Measurements from ENCODE around the gene SIRT4. TPM values are rescaled to one million over a fixed set of nuclear protein-coding genes. Genes with fewer than 3 reads are reported as not detected.

SIRT4 gene
- total and polyA plus RNA-seq, 2 of the 8 experiments (the other 6 are each of a cell fraction or from before 2014, with no cell fraction given): 3.8 to 4.1 TPM

DNA sequence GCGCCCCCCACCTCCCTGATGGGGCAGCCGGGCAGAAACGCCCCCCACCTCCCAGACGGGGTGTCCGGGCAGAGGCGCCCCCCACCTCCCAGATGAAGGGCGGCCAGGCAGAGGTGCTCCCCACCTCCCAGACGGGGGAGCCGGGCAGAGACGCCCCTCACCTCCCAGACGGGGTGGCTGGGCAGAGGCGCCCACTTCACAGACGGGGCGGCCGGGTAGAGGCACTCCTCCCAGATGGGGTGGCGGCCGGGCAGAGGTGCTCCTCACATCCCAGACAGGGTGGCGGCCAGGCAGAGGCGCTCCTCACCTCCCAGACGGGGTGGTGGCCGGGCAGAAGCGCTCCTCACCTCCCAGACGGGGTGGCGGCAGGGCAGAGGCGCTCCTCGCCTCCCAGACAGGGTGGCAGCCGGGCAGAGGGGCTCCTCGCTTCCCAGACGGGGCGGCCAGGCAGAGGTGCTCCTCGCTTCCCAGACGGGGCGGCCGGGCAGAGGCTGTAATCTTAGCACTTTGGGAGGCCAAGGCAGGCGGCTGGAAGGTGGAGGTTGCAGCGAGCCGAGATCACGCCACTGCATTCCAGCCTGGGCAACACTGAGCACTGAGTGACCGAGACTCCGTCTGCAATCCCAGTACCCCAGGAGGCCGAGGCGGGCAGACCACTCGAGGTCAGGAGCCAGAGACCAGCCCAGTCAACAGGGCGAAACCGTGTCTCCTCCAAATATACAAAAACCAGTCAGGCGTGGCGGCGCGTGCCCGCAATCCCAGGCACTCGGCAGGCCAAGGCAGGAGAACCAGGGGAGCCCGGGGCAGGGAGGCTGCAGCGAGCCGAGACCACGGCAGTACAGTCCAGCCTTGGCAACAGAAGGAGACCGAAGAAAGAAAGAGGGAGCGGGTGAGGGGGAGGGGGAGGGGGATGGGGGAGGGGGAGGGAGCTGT, 23.7 kb upstream of the SIRT4 start:
- Histone ChIP-seq H3K36me3 (ENCODE audit: control insufficient read depth in 2 of 4, insufficient read depth in 4 of 4, low read length in 3 of 4) (no peaks in the 10 kb centered on the region), H3K9me3 (ENCODE audit: insufficient read depth in 2 of 2, low read depth in 1 of 2, low read length in 1 of 2) (peaks cover 8 to 13% of the 10 kb centered on the region in 2 experiments; a peak in 3 of 4 replicates), H3K23me2 (ENCODE audit: low read depth, low read length) (no peaks in the 10 kb centered on the region; the same call in 1 of the 2 replicates), H4K20me1 (replicated peaks in 1 of 2; ENCODE audit: control insufficient read depth in 1 of 2, insufficient read depth in 2 of 2, low read length in 2 of 2) (no peaks in the 10 kb centered on the region), H3K79me1 (ENCODE audit: low read depth, low read length) (no peaks in the 10 kb centered on the region), H2AK5ac (ENCODE audit: low read depth, low read length) (no peak overlapping the region), H3K9ac (replicated peaks in 1 of 4; ENCODE audit: extremely low read depth in 1 of 4, low read depth in 3 of 4, low read length in 3 of 4) (no peak overlapping the region), H3K4me1 (replicated peaks in 1 of 4; ENCODE audit: control insufficient read depth in 3 of 4, insufficient read depth in 4 of 4, low read length in 3 of 4) (peaks cover 0 to 2% (median 0%) of the 10 kb centered on the region in 4 experiments; a peak in 1 of 7 replicates), H3K23ac (ENCODE audit: insufficient read length) (no peak overlapping the region), H2BK15ac (ENCODE audit: low read length) (no peak overlapping the region), H3K27me3 (replicated peaks in 1 of 4; ENCODE audit: control insufficient read depth in 3 of 4, extremely low read depth in 1 of 4, insufficient read depth in 3 of 4, low read length in 3 of 4) (no peaks in the 10 kb centered on the region), H2AFZ (ENCODE audit: low read length) (no peak overlapping the region), H2BK12ac (ENCODE audit: low read depth, low read length) (no peak overlapping the region), H4K8ac (ENCODE audit: extremely low read depth, insufficient read depth, low read length) (no peak overlapping the region), H3K56ac (replicated peaks; ENCODE audit: insufficient read length, low read depth, low read length) (no peak overlapping the region), H3K18ac (ENCODE audit: extremely low read depth, low read length) (no peak overlapping the region), H2BK120ac (replicated peaks; ENCODE audit: low read depth, low read length) (no peak overlapping the region), H4K5ac (ENCODE audit: insufficient read length, low read depth, low read length) (no peak overlapping the region), H2BK5ac (ENCODE audit: low read depth, low read length) (no peak overlapping the region), H2BK20ac (ENCODE audit: low read length) (no peak overlapping the region), H3K4ac (replicated peaks; ENCODE audit: insufficient read length, low read depth, low read length) (no peak overlapping the region), H3K14ac (ENCODE audit: insufficient read length) (no peak overlapping the region), H3K79me2 (ENCODE audit: control insufficient read depth in 1 of 2, insufficient read depth in 2 of 2, low read length in 2 of 2) (no peaks in the 10 kb centered on the region), H3K4me2 (ENCODE audit: insufficient read depth in 1 of 2, low read depth in 2 of 2, low read length in 2 of 2) (no peak overlapping the region), H3K4me3 (ENCODE audit: extremely low read depth in 1 of 4, insufficient read depth in 2 of 4, low read depth in 3 of 4, low read length in 4 of 4) (no peak overlapping the region), H3K27ac (ENCODE audit: low read depth, low read length) (no peak overlapping the region), H4K91ac (replicated peaks; ENCODE audit: insufficient read length, low read length) (no peak overlapping the region)
- POLR2A ChIA-PET (ENCODE audit: partially characterized antibody): interaction anchor here (6.4 to 67.0 kb wide), 2 partner anchors 13 to 50 kb away, joined by 133 to 4270 read pairs; partner anchors contain the start of genes GCN1, PXN, RNU4-1 and RNU4-2
- WGBS, 2 experiments (ENCODE audit: extremely low coverage in 1 of 2, insufficient coverage in 1 of 2, insufficient read length in 1 of 2, insufficient replicate concordance in 2 of 2, low coverage in 1 of 2, low lambda C conversion rate in 2 of 2, missing lambda C conversion rate in 1 of 2): 95% methylated on average over 46 of the region's 57 CpGs; no CpG with 5 or more reads in 1 of the 2 experiments
- FAIRE-seq: no peak
- DNase-seq (ENCODE audit: low read depth in 1 of 2, low spot score in 2 of 2): no peak
- CTCF ChIA-PET (ENCODE audit: partially characterized antibody): no interaction called here
- TF ChIP-seq BRCA1 (IDR thresholded peaks at IDR 0.05; ENCODE audit: low read depth, low read length) (no peak), BACH1 (IDR thresholded peaks at IDR 0.05; ENCODE audit: low read length) (no peak), MAFK (IDR thresholded peaks at IDR 0.05; ENCODE audit: low read depth, low read length) (no peak), NANOG (IDR thresholded peaks at IDR 0.05; ENCODE audit: insufficient read depth, low read depth, low read length, poor library complexity, severe bottlenecking) (no peak), ZNF274 (IDR thresholded peaks at IDR 0.05; ENCODE audit: borderline replicate concordance, extremely low read depth, low read length) (no peak), SP4 (IDR thresholded peaks at IDR 0.05; ENCODE audit: low read length) (no peak), SP2 (IDR thresholded peaks at IDR 0.05; ENCODE audit: low read length) (no peak), CBX5 (IDR thresholded peaks at IDR 0.05; ENCODE audit: low read depth, low read length) (no peak), TAF1 (IDR thresholded peaks at IDR 0.05; ENCODE audit: low read depth, low read length) (no peak), CTBP2 (IDR thresholded peaks at IDR 0.05; ENCODE audit: borderline replicate concordance, insufficient read depth, insufficient read length, low read length) (no peak), KDM4A (IDR thresholded peaks at IDR 0.05; ENCODE audit: low read depth, low read length, severe bottlenecking) (no peak), SIRT6 (IDR thresholded peaks at IDR 0.05; ENCODE audit: low read length) (no peak)

All from H1 (cell line).